ENCODE data around the gene EIF4E3. TPM values are rescaled to one million over a fixed set of nuclear protein-coding genes. Genes with fewer than 3 reads are reported as not detected.
A peak's percentile ranks its signal among the peaks of the same experiment; 100 is the strongest.

The EIF4E3 gene
- total RNA-seq, 1 experiment from 2014 or later, result 0.37 TPM

DNA sequence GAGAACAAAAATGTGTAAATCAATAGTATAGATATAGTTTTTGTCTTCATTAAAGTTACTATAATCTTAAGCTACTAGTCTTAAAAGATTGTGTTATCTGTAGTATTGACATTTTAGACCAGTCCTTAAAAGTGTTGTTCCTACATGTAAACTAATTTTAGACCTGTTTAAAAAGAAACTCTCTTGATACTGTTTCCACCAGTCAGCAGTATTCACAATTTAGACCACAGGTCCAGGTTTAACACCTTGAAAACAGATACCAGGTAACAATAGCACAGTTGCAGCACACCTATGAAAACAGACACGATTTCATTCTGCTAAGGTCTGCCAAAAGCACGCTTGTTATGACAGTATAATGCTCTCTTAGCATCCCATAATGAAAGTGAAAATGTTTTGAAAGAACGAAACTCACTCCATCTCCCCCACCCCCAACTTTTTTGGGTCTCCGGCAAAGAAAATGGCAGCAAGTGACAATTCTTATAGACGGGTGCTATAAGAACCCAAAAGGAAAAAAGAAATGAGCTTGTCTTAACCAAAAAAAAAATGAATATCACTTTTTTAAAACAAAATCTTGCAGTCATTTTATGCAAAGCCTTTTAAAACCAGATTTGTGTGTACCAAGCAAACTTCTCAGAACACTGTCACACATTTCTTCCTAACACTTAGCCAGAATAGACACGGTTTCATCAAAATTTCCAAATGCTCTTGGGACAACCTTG lies 1.6 kb downstream of the EIF4E3 start:
- DNase-seq (ENCODE audit: low read depth), result no peak

DNA sequence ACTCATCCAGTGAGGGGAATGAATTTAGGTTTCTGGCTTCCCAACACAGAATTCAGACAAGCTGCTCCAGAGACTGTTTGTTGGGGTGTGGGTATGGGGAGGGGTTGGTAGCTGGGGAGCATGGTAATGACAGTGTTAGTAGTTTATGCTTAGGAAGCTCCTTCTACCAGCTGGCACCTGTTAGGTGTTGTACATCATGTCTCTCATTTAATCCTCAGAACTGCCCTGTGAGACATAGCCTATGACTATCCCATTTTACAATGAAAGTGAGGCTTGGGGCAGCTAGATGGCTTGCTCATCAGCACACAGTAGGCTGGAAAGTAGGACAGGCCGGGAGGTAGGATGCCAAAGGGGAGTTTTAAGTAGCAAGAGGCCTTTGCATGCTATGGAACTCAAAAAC lies 2.5 kb downstream of the EIF4E3 start:
- no peak for DNase-seq (ENCODE audit: low read depth)

DNA sequence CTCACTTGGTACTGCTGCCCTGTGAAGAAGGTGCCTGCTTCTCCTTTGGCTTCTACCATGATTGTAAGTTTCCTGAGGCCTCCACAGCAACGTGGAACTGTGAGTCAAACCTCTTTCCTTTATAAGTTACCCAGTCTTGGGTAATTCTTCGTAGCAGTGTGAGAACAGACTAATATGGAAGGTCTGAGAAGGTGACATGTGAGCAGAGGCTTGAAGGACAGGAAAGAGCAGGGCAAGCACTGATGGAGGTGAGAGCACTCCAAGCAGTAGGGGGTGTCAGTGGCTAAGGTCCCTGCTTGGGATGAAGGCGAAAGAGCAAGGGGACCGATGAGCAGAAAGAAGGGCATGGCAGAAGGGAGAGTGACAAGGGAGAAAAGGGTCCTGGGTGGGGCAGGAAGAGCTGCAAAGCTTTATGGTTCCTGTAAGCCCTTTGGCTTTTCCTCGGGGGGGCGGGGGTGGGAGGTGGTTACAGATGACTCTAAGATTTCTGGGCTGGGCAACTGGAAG lies 3.5 kb downstream of the EIF4E3 start:
- no peak for DNase-seq (ENCODE audit: low read depth)

DNA sequence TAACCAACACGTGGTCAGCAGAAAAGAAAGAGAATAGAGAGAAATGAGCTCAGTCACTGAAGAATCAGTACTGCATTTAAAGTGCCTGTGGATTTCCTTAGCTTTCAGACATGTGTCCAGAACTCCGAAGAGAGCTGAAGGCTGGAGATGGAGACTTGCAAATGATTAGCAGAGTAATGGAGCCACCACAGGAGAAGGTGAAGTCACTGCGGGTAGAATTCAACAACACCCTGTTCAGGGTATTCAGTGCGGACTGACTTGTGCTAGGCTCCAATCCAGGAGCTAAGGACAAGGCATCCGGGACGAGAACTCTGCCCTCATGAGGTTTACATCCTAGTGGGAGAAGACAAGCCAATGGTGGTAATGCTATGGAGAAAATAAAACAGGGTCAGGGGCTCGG lies 4.2 kb downstream of the EIF4E3 start:
- no peak for DNase-seq (ENCODE audit: low read depth)

DNA sequence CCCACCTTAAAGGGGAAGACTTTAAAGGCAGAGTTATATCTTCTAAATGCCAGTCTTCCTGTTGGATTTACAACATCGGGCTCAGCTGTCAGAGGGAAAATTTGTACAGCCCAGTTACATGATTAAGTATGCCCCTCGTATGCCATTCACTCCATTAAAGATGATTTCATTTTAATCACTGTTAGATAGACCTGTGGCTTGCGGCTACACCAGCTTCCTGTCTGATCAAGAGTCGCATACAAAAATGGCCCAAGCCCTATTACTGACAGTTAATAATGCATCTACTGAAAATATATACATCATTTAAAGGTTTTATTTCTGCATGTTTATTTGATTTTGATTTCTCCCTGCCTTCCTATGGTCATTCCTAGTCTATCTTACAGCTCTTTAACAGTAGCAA lies 7.1 kb downstream of the EIF4E3 start:
- no peak for DNase-seq (ENCODE audit: low read depth)

DNA sequence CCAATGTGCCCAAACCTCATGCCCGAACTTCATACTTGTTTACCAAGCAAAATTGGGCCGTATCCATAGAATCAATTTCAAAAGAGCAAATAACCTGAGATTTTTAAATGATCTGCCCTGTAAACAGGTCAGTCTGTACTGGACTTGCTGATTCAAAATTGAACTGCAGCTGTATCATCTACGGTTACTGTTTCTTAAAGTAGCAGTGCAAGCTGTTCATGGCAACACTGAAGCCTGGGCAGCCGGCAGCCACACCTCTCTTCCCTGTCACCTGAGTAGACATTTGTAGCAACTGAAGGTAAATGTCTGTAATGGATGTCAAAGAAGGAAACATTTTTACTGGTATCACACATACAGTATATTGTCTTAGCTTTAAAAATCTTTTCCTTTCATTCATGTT lies 10.6 kb downstream of the EIF4E3 start:
- DNase-seq (ENCODE audit: low read depth), result no peak

DNA sequence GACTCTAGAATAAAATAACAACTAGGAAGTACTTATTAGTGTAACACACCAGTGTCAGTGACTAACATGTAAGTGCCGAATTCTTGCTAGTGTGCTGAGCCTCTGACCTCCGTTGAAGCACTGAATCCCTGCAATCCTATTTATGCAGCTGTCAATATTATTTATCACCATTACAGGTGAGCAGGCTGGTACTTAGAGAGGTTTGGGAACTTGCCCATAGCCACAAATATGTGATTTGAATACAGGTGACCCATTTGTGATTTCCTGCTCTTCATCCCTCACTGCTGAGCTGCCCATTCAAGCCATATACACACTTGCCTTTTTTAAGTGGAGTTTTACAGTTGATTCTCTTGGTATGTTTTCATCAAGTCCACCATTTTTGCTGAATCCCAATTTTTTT lies 12.2 kb downstream of the EIF4E3 start:
- DNase-seq (ENCODE audit: low read depth), result no peak

DNA sequence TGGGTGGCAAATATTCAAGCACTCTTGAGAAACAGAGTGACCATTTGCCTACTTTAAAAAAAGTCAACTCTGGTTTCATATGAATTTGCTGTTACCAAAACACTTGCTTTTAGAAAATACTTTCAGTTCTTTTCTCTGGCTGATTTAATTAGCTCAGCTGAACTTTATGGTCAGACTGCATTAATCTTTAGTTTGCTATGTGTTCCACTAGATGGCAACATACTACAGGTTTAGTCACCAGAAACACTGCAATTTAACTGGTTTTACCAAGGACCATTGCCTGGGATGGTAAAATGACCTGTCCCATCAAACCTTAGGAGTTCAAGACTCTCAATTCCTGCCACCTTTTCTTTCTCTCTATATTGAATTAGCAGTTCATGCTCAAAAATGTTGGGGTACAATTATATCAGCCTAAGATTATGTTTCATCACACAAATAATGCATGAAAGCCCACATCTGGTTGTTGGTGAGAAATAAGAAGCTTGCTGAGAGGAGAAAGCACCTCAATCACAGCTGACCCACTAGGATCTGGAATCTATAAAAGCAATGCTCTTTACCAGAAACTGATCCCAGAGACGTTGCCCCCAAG lies 14.2 kb downstream of the EIF4E3 start:
- DNase-seq (ENCODE audit: low read depth), result no peak

DNA sequence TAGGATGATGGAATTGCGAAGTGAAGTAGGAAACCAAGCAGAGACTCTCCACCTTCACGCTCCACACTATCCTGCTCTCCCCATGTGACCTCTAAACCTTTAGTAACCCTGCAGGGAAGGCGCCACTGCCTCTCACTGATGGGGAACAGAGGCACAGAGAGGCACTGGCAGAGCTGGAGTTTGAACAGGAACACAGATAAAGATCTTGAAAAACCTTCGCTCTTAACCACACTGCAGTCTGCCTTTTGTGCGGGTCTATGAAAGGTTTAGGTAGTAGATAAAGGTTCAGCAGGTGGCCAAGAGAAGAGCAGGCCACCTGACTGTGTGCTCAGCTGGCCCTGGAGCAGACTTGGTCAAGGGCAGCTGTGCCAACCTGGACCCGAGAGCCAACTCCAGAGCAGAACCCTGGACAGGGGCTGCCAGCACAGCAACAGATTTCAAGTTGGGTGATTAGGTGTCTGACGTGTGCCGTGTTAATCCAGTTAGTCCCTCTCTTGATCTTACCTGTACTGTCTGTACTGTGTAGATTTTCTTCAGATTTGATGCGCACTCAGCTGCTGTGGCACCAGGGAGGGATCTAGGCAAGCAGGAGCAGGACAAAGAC lies 15.2 kb downstream of the EIF4E3 start:
- DNase-seq (ENCODE audit: low read depth), result no peak

DNA sequence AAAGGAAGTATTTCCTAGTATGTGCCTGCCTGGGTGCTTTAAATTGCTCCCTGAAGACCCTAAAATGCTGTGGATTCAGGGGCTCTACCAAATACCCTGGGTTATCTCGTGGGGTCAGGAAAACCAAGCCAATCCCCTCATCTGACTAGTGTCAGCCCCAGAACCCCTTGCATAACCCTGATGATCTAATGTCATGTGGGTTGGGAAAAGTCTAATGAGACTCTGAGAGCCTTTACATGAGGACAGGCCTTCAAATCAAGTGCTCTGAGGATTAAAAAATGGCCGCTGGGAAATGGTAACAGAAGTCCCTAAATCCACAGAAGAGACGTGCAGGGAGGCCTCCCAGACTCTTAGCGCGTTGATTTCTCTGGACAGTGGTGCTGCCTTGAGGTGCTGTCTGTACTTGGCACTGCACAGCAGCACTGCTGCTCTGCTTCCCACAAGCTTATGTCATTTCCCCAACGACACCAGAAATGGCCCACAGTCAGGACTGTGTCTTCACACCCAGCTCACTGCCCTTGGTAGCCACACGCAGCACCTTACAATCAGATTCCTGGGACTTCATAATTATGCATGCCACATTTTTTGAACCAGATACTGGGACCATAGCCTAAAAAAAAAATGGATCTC lies 16.6 kb downstream of the EIF4E3 start:
- no peak for DNase-seq (ENCODE audit: low read depth)

DNA sequence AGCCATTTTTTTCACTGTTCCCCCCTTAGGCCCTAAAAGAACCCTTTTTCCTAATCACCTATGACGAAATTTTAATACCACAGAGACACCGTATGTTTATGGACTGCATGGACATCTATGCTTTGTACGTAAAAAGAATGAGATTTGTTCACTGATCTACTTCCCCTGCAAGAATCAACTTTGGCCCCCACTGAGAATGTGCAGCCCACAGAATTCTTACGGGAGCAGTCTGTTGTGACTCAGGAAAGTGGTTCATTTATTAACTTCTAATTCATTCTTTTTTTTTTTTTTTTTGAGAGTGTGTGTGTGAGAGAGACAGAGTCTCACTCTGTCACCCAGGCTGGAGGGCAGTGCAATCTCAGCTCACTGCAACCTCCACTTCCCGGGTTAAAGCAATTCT lies 17.6 kb downstream of the EIF4E3 start:
- DNase-seq (ENCODE audit: low read depth), result no peak

DNA sequence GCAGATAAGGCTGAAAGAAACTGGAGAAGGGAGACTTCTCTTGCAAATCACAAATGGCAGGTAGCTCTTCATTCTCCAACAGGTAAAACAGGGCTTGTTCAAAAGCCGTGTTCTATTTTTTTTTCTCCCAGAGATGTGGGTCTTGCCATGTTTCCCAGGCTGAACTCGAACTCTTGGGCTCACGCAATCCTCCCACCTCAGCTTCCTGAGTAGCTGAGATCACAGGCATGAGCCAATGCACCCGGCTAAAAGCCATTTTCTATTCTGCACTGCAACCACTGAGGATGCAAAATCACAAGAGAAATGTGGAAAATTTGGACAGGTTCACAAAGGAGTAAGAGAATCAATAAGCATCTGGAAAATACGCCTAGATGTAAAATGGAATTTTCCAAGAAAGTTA lies 19.5 kb downstream of the EIF4E3 start:
- DNase-seq (ENCODE audit: low read depth), result no peak

DNA sequence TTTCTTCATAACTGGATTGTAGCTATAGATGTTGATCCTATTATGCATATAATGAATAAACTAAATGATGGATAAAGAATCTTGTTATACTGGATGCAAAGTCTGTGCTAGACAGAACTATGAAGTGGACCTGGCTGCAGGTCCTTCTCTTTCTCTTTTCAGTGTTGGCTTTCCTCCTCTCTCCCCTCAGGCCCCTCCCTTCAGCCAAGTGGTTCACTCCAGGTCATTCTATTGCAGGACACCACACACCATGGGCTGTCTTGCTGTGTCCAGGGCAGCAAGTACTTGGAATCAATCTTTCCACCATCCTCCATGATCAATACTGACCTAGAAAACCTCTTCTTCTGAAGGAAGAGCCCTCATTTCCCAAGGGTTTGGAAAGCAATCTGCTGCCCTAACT lies 20.3 kb downstream of the EIF4E3 start:
- no peak for DNase-seq (ENCODE audit: low read depth)

DNA sequence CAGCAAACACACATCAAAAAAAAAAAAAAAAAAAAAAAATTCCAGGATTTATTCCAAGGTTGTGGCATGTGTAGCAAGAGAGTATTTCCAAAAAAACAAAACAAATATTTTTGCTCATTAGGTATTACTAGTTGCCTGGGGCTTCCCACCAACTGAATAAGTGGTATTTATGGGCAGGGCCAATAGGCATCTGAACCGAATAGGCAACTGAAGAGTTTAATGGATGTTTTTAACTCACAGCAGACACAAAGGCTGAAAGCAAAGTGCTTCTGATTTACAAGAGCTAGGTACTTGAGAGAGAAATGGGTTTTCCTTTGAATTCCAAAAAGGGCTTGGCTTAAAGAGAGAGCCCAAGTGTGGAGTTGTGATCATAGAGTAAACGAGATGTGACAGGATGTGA lies 21.4 kb downstream of the EIF4E3 start:
- DNase-seq (ENCODE audit: low read depth), result no peak

DNA sequence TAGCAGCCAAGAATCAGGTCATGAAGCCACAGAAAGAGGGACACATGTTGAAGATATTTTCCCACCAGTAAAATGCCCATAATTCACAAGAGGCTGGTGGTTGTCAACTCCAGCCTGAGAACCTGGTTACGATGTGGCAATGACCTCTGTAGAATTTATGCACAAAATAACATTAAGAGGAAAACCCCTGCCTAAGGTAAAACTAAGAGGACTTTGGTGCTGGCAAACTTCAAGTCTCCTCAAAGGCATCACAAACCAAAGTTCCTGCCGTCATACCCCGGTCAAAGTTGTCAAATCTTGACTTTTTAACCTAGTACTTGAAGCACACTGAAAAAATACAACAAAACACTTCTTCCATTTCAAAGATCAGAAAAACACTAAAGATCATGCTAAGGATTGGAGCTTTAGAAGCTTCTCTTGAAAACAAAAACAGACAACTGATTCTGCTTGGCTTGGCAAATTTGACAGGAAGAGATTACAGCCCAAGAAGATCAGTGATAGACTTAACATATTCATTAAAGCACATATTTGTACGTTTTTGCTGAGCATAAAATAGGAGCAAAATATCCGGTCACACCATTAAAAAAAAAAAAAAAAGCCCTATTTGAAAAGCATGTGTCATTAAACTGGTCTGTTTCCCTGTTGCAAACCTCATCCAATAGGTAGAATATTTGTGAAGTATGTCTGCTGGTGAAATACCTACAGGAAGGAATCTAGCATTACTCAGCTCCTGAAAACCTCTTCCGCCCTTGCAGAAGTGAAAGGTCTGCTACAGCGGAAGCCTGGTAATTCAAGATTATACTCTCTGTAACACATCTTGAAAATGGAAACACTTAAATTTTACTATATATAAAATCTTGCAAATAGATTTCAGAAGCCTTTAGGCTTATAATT lies 22.8 kb downstream of the EIF4E3 start:
- peak; percentile 78 for DNase-seq (ENCODE audit: low read depth)

DNA sequence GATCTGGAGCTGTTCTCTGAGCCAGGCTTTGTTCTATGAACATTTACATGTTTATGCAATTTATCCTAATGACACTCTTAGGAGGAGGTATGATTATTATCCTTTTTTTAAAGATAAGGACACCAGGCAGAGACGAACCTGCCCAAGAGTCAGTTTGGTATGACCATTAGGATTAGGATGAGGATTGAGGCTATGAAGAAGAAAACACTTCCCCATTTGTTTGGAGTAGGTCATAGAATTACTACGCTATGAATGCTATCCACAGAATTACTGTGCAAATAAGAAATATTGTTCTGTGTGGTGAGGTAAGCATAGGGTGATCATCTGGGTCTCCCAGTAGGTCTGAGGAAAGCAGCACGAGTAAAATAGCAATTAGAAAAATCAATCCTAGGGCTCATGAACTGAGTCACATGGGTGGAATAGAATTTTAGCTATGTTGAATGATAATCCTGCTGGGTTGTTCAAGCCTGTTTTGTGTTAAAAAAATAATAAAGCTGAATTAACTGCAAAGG lies 23.9 kb downstream of the EIF4E3 start:
- DNase-seq (ENCODE audit: low read depth), result no peak

DNA sequence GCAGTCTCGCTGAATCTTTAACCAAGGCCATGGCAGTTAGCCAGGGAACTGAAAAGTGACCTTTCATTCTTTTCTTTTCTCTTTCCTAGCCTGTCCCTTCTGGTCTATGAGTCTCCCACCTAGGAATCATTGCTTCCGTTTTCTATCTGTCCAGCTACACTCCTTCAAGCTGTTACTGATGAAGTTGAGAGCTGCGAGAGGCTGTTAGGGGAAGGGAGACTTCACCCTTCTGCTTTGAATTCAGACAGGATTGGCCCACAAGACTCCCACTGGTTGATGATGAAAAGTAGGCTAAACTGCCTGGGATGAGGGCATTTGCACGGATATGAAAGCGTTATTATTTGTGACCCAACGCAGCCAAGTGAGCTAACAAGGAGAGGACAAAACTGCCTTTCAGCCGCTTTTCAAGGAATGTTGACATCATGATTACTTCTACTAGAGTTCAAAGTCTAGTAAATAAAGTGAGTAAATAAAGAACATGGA lies 30.2 kb downstream of the EIF4E3 start:
- DNase-seq (ENCODE audit: low read depth), result no peak

DNA sequence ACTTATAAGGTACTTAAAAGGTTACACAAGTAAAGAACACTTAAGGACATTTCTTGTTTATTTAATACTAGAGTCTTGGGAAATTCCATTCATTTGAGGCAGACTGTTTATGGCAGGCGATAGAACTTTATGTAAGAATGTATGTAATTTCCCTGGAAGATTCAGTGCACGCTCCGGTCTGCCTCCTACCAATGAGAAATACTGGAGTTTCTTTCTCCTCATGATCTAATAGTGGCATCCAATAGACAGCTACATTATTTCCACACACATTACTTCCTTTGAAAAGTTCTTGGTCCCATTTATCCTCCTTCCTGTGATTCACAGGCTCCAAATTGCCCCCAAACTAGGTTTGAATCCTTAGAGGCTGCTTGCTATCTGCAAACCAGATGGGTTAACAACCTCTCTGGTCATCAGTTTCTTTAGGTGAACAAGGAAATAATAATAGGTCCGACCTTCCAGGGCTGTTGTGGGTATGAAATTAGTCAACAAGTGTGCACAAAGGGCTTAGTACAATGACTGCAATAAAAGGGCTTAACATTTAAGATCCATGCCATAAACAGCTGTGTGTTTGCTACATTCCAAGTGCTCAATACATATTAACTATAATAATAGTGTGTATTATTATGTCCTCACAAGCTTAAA lies 30.7 kb downstream of the EIF4E3 start:
- DNase-seq (ENCODE audit: low read depth), result no peak

DNA sequence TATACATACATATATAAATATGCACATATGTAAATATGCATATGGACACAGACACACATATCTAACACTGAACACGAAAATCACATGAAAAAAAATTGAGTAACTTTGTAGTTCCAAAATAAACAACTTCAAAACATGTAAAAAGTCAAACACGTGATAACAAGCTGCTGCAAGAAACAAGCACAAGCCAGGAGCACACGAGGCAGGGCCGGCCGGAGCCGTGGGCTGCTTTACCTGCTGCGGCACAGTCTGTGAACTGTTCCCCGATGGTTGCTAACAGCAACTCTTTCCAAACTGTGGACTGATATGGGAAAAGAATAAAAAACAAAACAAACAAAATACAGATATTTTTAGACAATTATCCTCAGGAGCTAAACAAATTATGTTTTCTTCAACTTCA lies 31.6 kb downstream of the EIF4E3 start:
- DNase-seq (ENCODE audit: low read depth), result no peak

DNA sequence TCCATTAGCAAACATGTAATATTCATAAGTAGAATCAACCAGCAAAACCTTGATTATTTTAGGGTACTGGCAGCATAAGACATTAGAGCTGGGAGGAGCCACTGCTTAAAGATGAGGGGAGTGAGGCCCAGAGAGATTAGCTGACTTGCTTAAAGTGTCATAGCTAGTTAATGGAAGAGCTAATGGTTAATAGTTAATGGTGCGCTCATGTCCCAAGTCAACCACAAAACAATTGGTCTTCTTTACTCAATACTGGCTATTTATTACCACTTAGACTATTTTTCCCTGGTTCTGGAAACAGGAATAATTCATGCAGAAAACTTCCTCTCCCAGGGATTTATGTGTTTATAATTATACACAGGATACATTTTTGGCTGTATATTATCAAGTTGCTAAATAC lies 33.1 kb downstream of the EIF4E3 start:
- DNase-seq (ENCODE audit: low read depth), result no peak
